Measurements from ENCODE around the gene MRI1. TPM values are rescaled to one million over a fixed set of nuclear protein-coding genes. Genes with fewer than 3 reads are reported as not detected.
A peak's percentile ranks its signal among the peaks of the same experiment; 100 is the strongest.
"Not testable (repeated sequence)": the region's sequence is repeated elsewhere in the genome, so short reads cannot be mapped to it uniquely, and the experiment has no call there.

Gene MRI1
- total and polyA plus RNA-seq, 8 donors = 14.4 to 35.1 (median 17.4) TPM

GRCh38 chr19:13783565-13784500 is 19.5 kb downstream of the MRI1 start:
- intact Hi-C loops (cut with DNase I) = no loop called here
- 70 to 71% methylated on average over 18 of the region's 18 CpGs for WGBS, 2 donors
- FAIRE-seq = no peak
- H3K27ac ChIP-seq = no peak overlapping the region
- ATAC-seq = no peak
- no peaks in the 10 kb centered on the region for H3K9me3 ChIP-seq
- no peaks in the 10 kb centered on the region for H3K27me3 ChIP-seq
- no peaks in the 10 kb centered on the region for H3K36me3 ChIP-seq
- no peak overlapping the region for H3K4me3 ChIP-seq
- no peak for DNase-seq
- H3K4me1 ChIP-seq = peaks cover 0 to 9% (median 0%) of the 10 kb centered on the region in 3 donors
- TF ChIP-seq CTCF (IDR thresholded peaks at IDR 0.05) = no peak

- FAIRE-seq (no peak), ATAC-seq (peak; percentile 82 to 91 (median 84)), DNase-seq (peak; percentile 73 to 89 (median 84))
- Histone ChIP-seq H3K36me3 (no peaks in the 10 kb centered on the region), H3K9me3 (no peaks in the 10 kb centered on the region), H3K4me1 (peaks cover 0 to 9% (median 0%) of the 10 kb centered on the region in 3 donors), H3K27ac (peak overlapping the region in 1 of 4 donors; percentile 14), H3K4me3 (peak overlapping the region in 1 of 4 donors; percentile 1), H3K27me3 (no peaks in the 10 kb centered on the region)
- intact Hi-C loops (cut with DNase I) = loop anchor here in 2 of 3 donors (5.0 kb wide), 1 partner anchor 77 kb away; no protein-coding TSS in a partner anchor
- WGBS, 2 donors = 14 to 15% methylated on average over 17 of the region's 17 CpGs
- TF ChIP-seq CTCF (IDR thresholded peaks at IDR 0.05) = peak; percentile 20 to 59 (median 41)
Observed at GRCh38 chr19:13784731-13785452, 20.6 kb downstream of the MRI1 start.

- Histone ChIP-seq H3K9me3 (no peaks in the 10 kb centered on the region), H3K36me3 (no peaks in the 10 kb centered on the region), H3K27ac (peak overlapping the region in 1 of 4 donors; percentile 80), H3K27me3 (no peaks in the 10 kb centered on the region), H3K4me1 (peaks cover 0 to 9% (median 0%) of the 10 kb centered on the region in 3 donors), H3K4me3 (no peak overlapping the region)
- no peak for FAIRE-seq
- intact Hi-C loops (cut with DNase I) = loop anchor here in 2 of 3 donors (5.0 kb wide), 1 partner anchor 73 kb away; no protein-coding TSS in a partner anchor
- DNase-seq = no peak
- no peak for TF ChIP-seq CTCF (IDR thresholded peaks at IDR 0.05)
- no peak for ATAC-seq
- 58 to 66% methylated on average over 8 of the region's 8 CpGs for whole genome bisulfite sequencing, 2 donors
Observed at GRCh38 chr19:13788991-13789390, 24.7 kb downstream of the MRI1 start.

GRCh38 chr19:13790354-13790753 is 26.0 kb downstream of the MRI1 start:
- H3K36me3 ChIP-seq = no peaks in the 10 kb centered on the region
- no peak for TF ChIP-seq CTCF (IDR thresholded peaks at IDR 0.05)
- no peak for ATAC-seq
- no peak overlapping the region for H3K27ac ChIP-seq
- 71 to 77% methylated on average over 8 of the region's 8 CpGs for WGBS, 2 donors
- H3K4me1 ChIP-seq = no peaks in the 10 kb centered on the region
- no peak for DNase-seq
- no peaks in the 10 kb centered on the region for H3K9me3 ChIP-seq
- FAIRE-seq = no peak
- H3K27me3 ChIP-seq = no peaks in the 10 kb centered on the region
- intact Hi-C loops (cut with DNase I) = no loop called here
- no peak overlapping the region for H3K4me3 ChIP-seq

GRCh38 chr19:13793317-13793716 is 29.0 kb downstream of the MRI1 start:
- 83 to 91% methylated on average over 9 of the region's 9 CpGs for WGBS, 2 donors
- H3K4me3 ChIP-seq; intact Hi-C loops (cut with DNase I); H3K4me1 ChIP-seq; H3K36me3 ChIP-seq; ATAC-seq; H3K27me3 ChIP-seq; H3K9me3 ChIP-seq; DNase-seq; FAIRE-seq: not testable (repeated sequence)
- peak overlapping the region in 1 of 4 donors; percentile 91 for H3K27ac ChIP-seq

Data from pancreas (tissue), 10 donors.